ENCODE data around the gene FTO.

Gene FTO

DNA sequence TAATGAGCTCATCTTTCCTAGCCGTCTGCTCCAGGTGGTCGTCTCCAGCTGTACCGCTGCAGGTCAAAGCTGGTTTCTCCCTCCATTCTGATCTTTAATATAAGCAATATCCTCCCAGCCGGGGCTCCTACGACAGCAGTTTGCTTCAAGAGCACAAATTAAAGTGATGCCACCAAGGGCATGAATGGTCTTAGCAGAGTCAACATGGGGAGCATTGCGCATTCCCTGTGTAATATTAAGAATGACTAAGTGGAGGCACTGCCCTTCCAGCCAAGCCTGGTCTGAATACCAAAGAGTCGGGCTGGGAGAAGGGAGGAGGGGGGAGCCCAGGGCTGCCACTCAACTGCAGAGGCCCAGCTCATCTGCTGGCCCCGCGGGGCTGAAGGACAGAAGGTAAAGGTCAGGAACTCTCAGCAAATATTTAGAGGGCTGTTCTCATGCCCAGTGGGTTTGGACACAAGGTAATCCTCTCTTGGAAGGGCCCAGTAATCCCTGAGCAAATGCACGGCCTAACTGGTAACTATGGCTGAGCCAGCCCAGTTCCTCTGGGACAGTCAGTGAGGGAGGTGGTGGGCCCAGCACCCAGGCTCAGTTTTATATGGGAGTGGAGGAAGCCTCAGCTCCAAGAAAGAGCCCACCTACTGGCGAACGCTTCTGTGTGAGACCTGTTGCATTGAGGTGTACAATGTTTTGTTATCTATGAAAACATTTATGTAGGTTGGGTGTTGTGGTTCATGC lies 461.4 kb downstream of the FTO start:
- DNase-seq (ENCODE audit: low spot score) = no peak
- TF ChIP-seq, protein P1, sequence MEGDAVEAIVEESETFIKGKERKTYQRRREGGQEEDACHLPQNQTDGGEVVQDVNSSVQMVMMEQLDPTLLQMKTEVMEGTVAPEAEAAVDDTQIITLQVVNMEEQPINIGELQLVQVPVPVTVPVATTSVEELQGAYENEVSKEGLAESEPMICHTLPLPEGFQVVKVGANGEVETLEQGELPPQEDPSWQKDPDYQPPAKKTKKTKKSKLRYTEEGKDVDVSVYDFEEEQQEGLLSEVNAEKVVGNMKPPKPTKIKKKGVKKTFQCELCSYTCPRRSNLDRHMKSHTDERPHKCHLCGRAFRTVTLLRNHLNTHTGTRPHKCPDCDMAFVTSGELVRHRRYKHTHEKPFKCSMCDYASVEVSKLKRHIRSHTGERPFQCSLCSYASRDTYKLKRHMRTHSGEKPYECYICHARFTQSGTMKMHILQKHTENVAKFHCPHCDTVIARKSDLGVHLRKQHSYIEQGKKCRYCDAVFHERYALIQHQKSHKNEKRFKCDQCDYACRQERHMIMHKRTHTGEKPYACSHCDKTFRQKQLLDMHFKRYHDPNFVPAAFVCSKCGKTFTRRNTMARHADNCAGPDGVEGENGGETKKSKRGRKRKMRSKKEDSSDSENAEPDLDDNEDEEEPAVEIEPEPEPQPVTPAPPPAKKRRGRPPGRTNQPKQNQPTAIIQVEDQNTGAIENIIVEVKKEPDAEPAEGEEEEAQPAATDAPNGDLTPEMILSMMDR (IDR thresholded peaks at IDR 0.05; ENCODE audit: extremely low read depth, missing control alignments) = no peak

GRCh38 chr16:54165912-54166865 lies 462.2 kb downstream of the FTO start:
- DNase-seq (ENCODE audit: low spot score) = no peak
- TF ChIP-seq, protein P1 (IDR thresholded peaks at IDR 0.05; ENCODE audit: extremely low read depth, missing control alignments) = no peak

GRCh38 chr16:54169112-54169511 lies 465.2 kb downstream of the FTO start:
- DNase-seq (ENCODE audit: low spot score) = no peak

DNA sequence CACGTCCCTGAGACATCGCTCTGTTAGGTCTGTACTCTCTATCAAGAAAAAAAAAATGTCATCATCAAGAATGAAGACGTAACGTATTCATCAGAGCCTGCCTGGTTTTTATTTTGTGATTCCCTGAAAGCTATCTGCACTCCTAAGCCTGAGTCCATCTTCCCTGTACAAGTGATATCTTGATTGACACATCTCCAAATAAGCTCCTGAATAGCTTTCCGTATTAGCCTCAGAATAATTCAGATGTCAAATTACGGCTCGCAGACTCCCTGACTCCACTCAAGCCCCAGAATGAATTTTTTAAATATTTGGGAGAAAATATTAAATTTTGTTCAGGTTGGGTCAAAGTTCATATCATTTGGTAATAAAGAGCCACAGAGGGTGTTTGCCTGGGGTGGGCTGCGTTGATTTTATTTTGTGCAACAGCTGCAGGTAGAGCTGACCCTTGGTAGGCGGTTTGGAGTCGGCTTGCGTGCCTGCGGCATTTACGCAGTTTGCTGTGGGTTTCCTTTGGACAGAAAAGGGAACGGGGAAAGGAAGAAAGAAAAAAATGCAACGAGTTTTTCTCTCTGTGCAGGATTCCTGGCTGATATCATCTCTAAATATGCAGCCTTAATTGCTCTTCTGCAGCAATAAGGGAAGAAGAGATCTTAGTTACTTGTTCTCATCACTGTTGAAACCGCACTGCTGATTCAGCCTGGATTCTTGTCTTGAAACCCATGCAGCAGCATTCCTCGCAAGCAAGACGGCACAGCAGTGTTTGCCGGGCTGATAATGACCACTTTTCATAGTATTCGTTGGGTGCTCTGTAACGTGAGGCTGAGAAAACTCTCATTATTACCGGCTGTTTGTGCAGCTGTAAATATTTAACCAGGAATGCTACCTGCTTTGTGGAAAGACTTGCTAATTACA lies 467.9 kb downstream of the FTO start:
- no peak for DNase-seq (ENCODE audit: low spot score)
- TF ChIP-seq, protein P1 (IDR thresholded peaks at IDR 0.05; ENCODE audit: extremely low read depth, missing control alignments) = no peak

More at GRCh38 chr16:54169112-54169511, 465.2 kb downstream of the FTO start:
- TF ChIP-seq, protein P1 (IDR thresholded peaks at IDR 0.05; ENCODE audit: extremely low read depth, missing control alignments) = no peak

- TF ChIP-seq, protein P1 (IDR thresholded peaks at IDR 0.05; ENCODE audit: extremely low read depth, missing control alignments) = no peak
- no peak for DNase-seq (ENCODE audit: low spot score)
These were observed 469.5 kb downstream of the FTO start for GRCh38 chr16:54173490-54173889.

- DNase-seq (ENCODE audit: low spot score) = no peak
- TF ChIP-seq, protein P1 (IDR thresholded peaks at IDR 0.05; ENCODE audit: extremely low read depth, missing control alignments) = no peak
These were observed 470.2 kb downstream of the FTO start for GRCh38 chr16:54174201-54174600.

All from GM20000 (cell line).